Upper lobe of right lung (tissue), 1 donor: Measurements from ENCODE around the gene TENM3. TPM values are rescaled to one million over a fixed set of nuclear protein-coding genes. Genes with fewer than 3 reads are reported as not detected.

ENCODE experiments used
- ATAC-seq: fragments of 200-7000 bp; cut with Tn5 transposase; one replicate; pipeline ENCODE4 v1.9.1; 2020; ENCODE audit warnings: mild to moderate bottlenecking, moderate library complexity
- DNase-seq: peaks from one replicate; pipeline ENCODE4 v3.0.0-alpha.2; 2020
- H3K27ac ChIP-seq: fragments of 200-600 bp; one replicate; pipeline ENCODE4 v1.8.0; 2022
- H3K27me3 ChIP-seq: fragments of 200-600 bp; one replicate; pipeline ENCODE4 v1.8.0; 2022; ENCODE audit warnings: mild to moderate bottlenecking
- H3K36me3 ChIP-seq: fragments of 200-600 bp; one replicate; pipeline ENCODE4 v1.8.0; 2022
- H3K4me1 ChIP-seq: fragments of 200-600 bp; one replicate; pipeline ENCODE4 v1.8.0; 2022
- H3K4me3 ChIP-seq: fragments of 200-600 bp; one replicate; pipeline ENCODE4 v1.8.0; 2022; ENCODE audit warnings: mild to moderate bottlenecking
- H3K9me3 ChIP-seq: fragments of 200-600 bp; one replicate; pipeline ENCODE4 v1.8.0; 2022
- CTCF ChIP-seq: fragments of 200-600 bp; IDR thresholded peaks from one replicate; pipeline ENCODE4 v1.8.0; 2022; ENCODE audit warnings: antibody characterized with exemption
- intact Hi-C: fragments of 100-400 bp; cut with DNase I; formaldehyde crosslinking; loops from one replicate; pipeline ENCODE4 v1.11.0; 2022
- total RNA-seq: library from RNA; stranded (reverse); fragmentation: NEBNext Ultra II Directional; extraction: Animal tissue kit (Norgen Biotek cat#: 25700); gene quantifications from one replicate; pipeline ENCODE4 v1.2.1, GENCODE V29; 2021
- donor health status: DM: no; HTN: yes; CAD: no; lungs with severe emphysema.

TENM3 gene
- total RNA-seq, 1 donor from 2014 or later, result 5.6 TPM

- DNase-seq (peak; percentile 78), ATAC-seq (peak; percentile 96)
- H3K27me3 ChIP-seq, result peaks cover 9% of the 10 kb centered on the region
- no peaks in the 10 kb centered on the region for H3K36me3 ChIP-seq
- no peaks in the 10 kb centered on the region for H3K9me3 ChIP-seq
- H3K4me3 ChIP-seq, result no peak overlapping the region
- H3K4me1 ChIP-seq, result no peaks in the 10 kb centered on the region
- no peak overlapping the region for H3K27ac ChIP-seq
- intact Hi-C loops, result no loop called here
- no peak for TF ChIP-seq CTCF
These were observed 30.9 kb upstream of the TENM3 start for GRCh38 chr4:182212211-182212761.

- ATAC-seq (no peak), DNase-seq (no peak)
- no peak overlapping the region for H3K27ac ChIP-seq
- H3K4me3 ChIP-seq, result no peak overlapping the region
- TF ChIP-seq CTCF, result no peak
- H3K9me3 ChIP-seq, result no peaks in the 10 kb centered on the region
- H3K4me1 ChIP-seq, result no peaks in the 10 kb centered on the region
- H3K27me3 ChIP-seq, result peaks cover 12% of the 10 kb centered on the region
- intact Hi-C loops, result no loop called here
- H3K36me3 ChIP-seq, result no peaks in the 10 kb centered on the region
These were observed 30.2 kb upstream of the TENM3 start for GRCh38 chr4:182213004-182213403.

GRCh38 chr4:182215148-182215547 is 28.1 kb upstream of the TENM3 start:
- Histone ChIP-seq H3K27me3 (peaks cover 12% of the 10 kb centered on the region), H3K4me3 (no peak overlapping the region), H3K9me3 (no peaks in the 10 kb centered on the region), H3K4me1 (no peaks in the 10 kb centered on the region), H3K27ac (no peak overlapping the region), H3K36me3 (no peaks in the 10 kb centered on the region)
- ATAC-seq (no peak), DNase-seq (no peak)
- intact Hi-C loops, result no loop called here
- no peak for TF ChIP-seq CTCF

GRCh38 chr4:182216005-182216404 is 27.2 kb upstream of the TENM3 start:
- ATAC-seq (no peak), DNase-seq (no peak)
- no peak overlapping the region for H3K27ac ChIP-seq
- TF ChIP-seq CTCF, result no peak
- H3K9me3 ChIP-seq, result no peaks in the 10 kb centered on the region
- no peaks in the 10 kb centered on the region for H3K4me1 ChIP-seq
- H3K4me3 ChIP-seq, result no peak overlapping the region
- H3K27me3 ChIP-seq, result peaks cover 8% of the 10 kb centered on the region
- intact Hi-C loops, result no loop called here
- no peaks in the 10 kb centered on the region for H3K36me3 ChIP-seq

GRCh38 chr4:182219411-182220056 is 23.7 kb upstream of the TENM3 start:
- H3K27ac ChIP-seq, result no peak overlapping the region
- no peaks in the 10 kb centered on the region for H3K9me3 ChIP-seq
- H3K27me3 ChIP-seq, result peaks cover 3% of the 10 kb centered on the region
- intact Hi-C loops, result no loop called here
- ATAC-seq (no peak), DNase-seq (no peak)
- no peaks in the 10 kb centered on the region for H3K36me3 ChIP-seq
- H3K4me3 ChIP-seq, result no peak overlapping the region
- no peaks in the 10 kb centered on the region for H3K4me1 ChIP-seq
- no peak for TF ChIP-seq CTCF
